Measurements from ENCODE around the gene SIGLEC11.
"Not testable (repeated sequence)": the region's sequence is repeated elsewhere in the genome, so short reads cannot be mapped to it uniquely, and the experiment has no call there.

The SIGLEC11 gene

GRCh38 chr19:49950956-49951526 is 9.9 kb downstream of the SIGLEC11 start:
- no peak for DNase-seq

- no peak for DNase-seq
These were observed 10.4 kb downstream of the SIGLEC11 start for GRCh38 chr19:49950590-49950948.

- no peak for DNase-seq
These were observed 11.0 kb downstream of the SIGLEC11 start for GRCh38 chr19:49949742-49950589.

- DNase-seq: no peak
These were observed 14.6 kb downstream of the SIGLEC11 start for GRCh38 chr19:49946415-49946814.

GRCh38 chr19:49944567-49944966 is 16.4 kb downstream of the SIGLEC11 start:
- DNase-seq: not testable (repeated sequence)

GRCh38 chr19:49940482-49940791 is 20.5 kb downstream of the SIGLEC11 start:
- DNase-seq: no peak

- peak; percentile 18 for DNase-seq
These were observed 21.1 kb downstream of the SIGLEC11 start for GRCh38 chr19:49939721-49940481.

- no peak for DNase-seq
These were observed 22.3 kb downstream of the SIGLEC11 start for GRCh38 chr19:49938662-49939061.

- DNase-seq: peak; percentile 71
These were observed 23.1 kb downstream of the SIGLEC11 start for GRCh38 chr19:49937750-49938381.

GRCh38 chr19:49936549-49936948 is 24.4 kb downstream of the SIGLEC11 start:
- no peak for DNase-seq

GRCh38 chr19:49933643-49934042 is 27.3 kb downstream of the SIGLEC11 start:
- DNase-seq: no peak

GRCh38 chr19:49932731-49933131 is 28.2 kb downstream of the SIGLEC11 start:
- no peak for DNase-seq

- no peak for DNase-seq
These were observed 28.9 kb downstream of the SIGLEC11 start for GRCh38 chr19:49932041-49932451.

GRCh38 chr19:49931293-49932040 is 29.5 kb downstream of the SIGLEC11 start:
- DNase-seq: no peak

GRCh38 chr19:49930483-49931011 is 30.4 kb downstream of the SIGLEC11 start:
- DNase-seq: peak; percentile 32

GRCh38 chr19:49929611-49930482 is 31.1 kb downstream of the SIGLEC11 start:
- peak; percentile 95 for DNase-seq

- DNase-seq: peak; percentile 95
These were observed 31.8 kb downstream of the SIGLEC11 start, which contains the start of the genes ATF5 and NUP62 for GRCh38 chr19:49929121-49929610. Gene ATF5, plus strand, starts transcription at chr19:49929205. Its CDS starts 1,646 bp downstream, at chr19:49930851. Gene NUP62, minus strand, starts transcription at chr19:49929504. Its CDS starts 19,697 bp downstream, at chr19:49909807.

GRCh38 chr19:49927526-49928264 is 33.3 kb downstream of the SIGLEC11 start:
- DNase-seq: no peak

- DNase-seq: peak; percentile 39
These were observed 34.5 kb downstream of the SIGLEC11 start for GRCh38 chr19:49926515-49926914.

GRCh38 chr19:49925486-49925885 is 35.5 kb downstream of the SIGLEC11 start:
- DNase-seq: no peak
